Stimulated activated CD4-positive, alpha-beta T cell treated with anti-CD3 and anti-CD28 coated beads, TNF-alpha, amount 100 ng/mL, for 4 hours (primary cell): ENCODE results near the gene NRCAM.
"Not testable (repeated sequence)": the region's sequence is repeated elsewhere in the genome, so short reads cannot be mapped to it uniquely, and the experiment has no call there.

Experiments used
- DNase-seq, 3 experiments: peaks; one replicate each; pipeline ENCODE4 v3.0.0-alpha.2; 2020; ENCODE audit warnings: low read depth in 3 of 3

NRCAM gene

GRCh38 chr7:108282427-108282996 is 173.7 kb downstream of the NRCAM start:
- no peak for DNase-seq

- DNase-seq = no peak
Observed at GRCh38 chr7:108280136-108280535, 176.1 kb downstream of the NRCAM start.

GRCh38 chr7:108278776-108279175 is 177.5 kb downstream of the NRCAM start:
- no peak for DNase-seq

- DNase-seq = no peak
Observed at GRCh38 chr7:108278281-108278680, 178.0 kb downstream of the NRCAM start.

GRCh38 chr7:108274447-108274846 is 181.8 kb downstream of the NRCAM start:
- not testable (repeated sequence) for DNase-seq

- not testable (repeated sequence) for DNase-seq
Observed at GRCh38 chr7:108272891-108273290, 183.3 kb downstream of the NRCAM start.

GRCh38 chr7:108270385-108271015 is 185.7 kb downstream of the NRCAM start:
- no peak for DNase-seq

GRCh38 chr7:108268200-108268820 is 187.9 kb downstream of the NRCAM start:
- DNase-seq = no peak

- no peak for DNase-seq
Observed at GRCh38 chr7:108267615-108268014, 188.6 kb downstream of the NRCAM start.

GRCh38 chr7:108266491-108266890 is 189.7 kb downstream of the NRCAM start:
- DNase-seq = no peak

GRCh38 chr7:108266035-108266434 is 190.2 kb downstream of the NRCAM start:
- DNase-seq = no peak

GRCh38 chr7:108265007-108265406 is 191.2 kb downstream of the NRCAM start:
- no peak for DNase-seq

- no peak for DNase-seq
Observed at GRCh38 chr7:108263425-108263824, 192.8 kb downstream of the NRCAM start.

GRCh38 chr7:108261560-108262255 is 194.5 kb downstream of the NRCAM start:
- DNase-seq = no peak

GRCh38 chr7:108259447-108259846 is 196.8 kb downstream of the NRCAM start:
- DNase-seq = not testable (repeated sequence)

GRCh38 chr7:108257954-108258353 is 198.3 kb downstream of the NRCAM start:
- no peak for DNase-seq

- no peak for DNase-seq
Observed at GRCh38 chr7:108254259-108254658, 202.0 kb downstream of the NRCAM start.

GRCh38 chr7:108253275-108254044 is 202.8 kb downstream of the NRCAM start:
- no peak for DNase-seq

- no peak for DNase-seq
Observed at GRCh38 chr7:108252177-108252576, 204.1 kb downstream of the NRCAM start.

GRCh38 chr7:108251700-108252099 is 204.5 kb downstream of the NRCAM start:
- DNase-seq = no peak

- DNase-seq = no peak
Observed at GRCh38 chr7:108249453-108249852, 206.8 kb downstream of the NRCAM start.

GRCh38 chr7:108248821-108249220 is 207.4 kb downstream of the NRCAM start:
- no peak for DNase-seq
